HG02943 (cell line): ENCODE measurements around the gene GADL1.

Experiments used
- ATAC-seq: cut with Tn5 transposase; IDR thresholded peaks from one replicate; pipeline ENCODE4 v1.9.1; 2021; ENCODE audit warnings: mild to moderate bottlenecking, low read depth, moderate library complexity; ENCODE audit not compliant: unreplicated experiment

GADL1 gene

GRCh38 chr3:30894521-30895251, at the start of gene GADL1:
Gene GADL1, minus strand, starts transcription at chr3:30894661. Its CDS starts 47 bp downstream, at chr3:30894614.
- ATAC-seq, result no peak

- ATAC-seq, result no peak
Observed at GRCh38 chr3:30944124-30944523, 49.7 kb upstream of the GADL1 start.

GRCh38 chr3:30943206-30943605, 48.7 kb upstream of the GADL1 start:
- no peak for ATAC-seq

- ATAC-seq, result no peak
Observed at GRCh38 chr3:30941342-30941741, 46.9 kb upstream of the GADL1 start.

GRCh38 chr3:30940740-30941139, 46.3 kb upstream of the GADL1 start:
- ATAC-seq, result no peak

- ATAC-seq, result no peak
Observed at GRCh38 chr3:30934208-30934550, 39.7 kb upstream of the GADL1 start.

GRCh38 chr3:30933478-30934207, 39.2 kb upstream of the GADL1 start:
- no peak for ATAC-seq

- ATAC-seq, result no peak
Observed at GRCh38 chr3:30932513-30933098, 38.1 kb upstream of the GADL1 start.

GRCh38 chr3:30924763-30925162, 30.3 kb upstream of the GADL1 start:
- ATAC-seq, result no peak

GRCh38 chr3:30919564-30919963, 25.1 kb upstream of the GADL1 start:
- ATAC-seq, result no peak

GRCh38 chr3:30918761-30919160, 24.3 kb upstream of the GADL1 start:
- no peak for ATAC-seq

GRCh38 chr3:30915782-30916181, 21.3 kb upstream of the GADL1 start:
- no peak for ATAC-seq

GRCh38 chr3:30914696-30915095, 20.2 kb upstream of the GADL1 start:
- no peak for ATAC-seq

GRCh38 chr3:30913176-30913575, 18.7 kb upstream of the GADL1 start:
- no peak for ATAC-seq

- ATAC-seq, result no peak
Observed at GRCh38 chr3:30912301-30912700, 17.8 kb upstream of the GADL1 start.

GRCh38 chr3:30908456-30909037, 14.1 kb upstream of the GADL1 start:
- no peak for ATAC-seq

GRCh38 chr3:30904996-30905395, 10.5 kb upstream of the GADL1 start:
- no peak for ATAC-seq

- ATAC-seq, result no peak
Observed at GRCh38 chr3:30895329-30895728, 868 bp upstream of the GADL1 start.

GRCh38 chr3:30893678-30894325, 659 bp downstream of the GADL1 start:
- ATAC-seq, result no peak

- ATAC-seq, result no peak
Observed at GRCh38 chr3:30890907-30891306, 3.6 kb downstream of the GADL1 start.

- ATAC-seq, result no peak
Observed at GRCh38 chr3:30886888-30887287, 7.6 kb downstream of the GADL1 start.
